Measurements from ENCODE around the gene AGK. TPM values are rescaled to one million over a fixed set of nuclear protein-coding genes. Genes with fewer than 3 reads are reported as not detected.

AGK gene, protein sequence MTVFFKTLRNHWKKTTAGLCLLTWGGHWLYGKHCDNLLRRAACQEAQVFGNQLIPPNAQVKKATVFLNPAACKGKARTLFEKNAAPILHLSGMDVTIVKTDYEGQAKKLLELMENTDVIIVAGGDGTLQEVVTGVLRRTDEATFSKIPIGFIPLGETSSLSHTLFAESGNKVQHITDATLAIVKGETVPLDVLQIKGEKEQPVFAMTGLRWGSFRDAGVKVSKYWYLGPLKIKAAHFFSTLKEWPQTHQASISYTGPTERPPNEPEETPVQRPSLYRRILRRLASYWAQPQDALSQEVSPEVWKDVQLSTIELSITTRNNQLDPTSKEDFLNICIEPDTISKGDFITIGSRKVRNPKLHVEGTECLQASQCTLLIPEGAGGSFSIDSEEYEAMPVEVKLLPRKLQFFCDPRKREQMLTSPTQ
- total RNA-seq (2014; rRNA removed; shearing (Covaris generic)): 36.6 and 43.2 TPM in 2 replicates

- DNase-seq (ENCODE audit: low spot score): peak; percentile 58
These were observed at the start of gene AGK for GRCh38 chr7:141551094-141551781. AGK (plus strand) TSS chr7:141551410; CDS start chr7:141555467, 4,057 bp downstream.

DNA sequence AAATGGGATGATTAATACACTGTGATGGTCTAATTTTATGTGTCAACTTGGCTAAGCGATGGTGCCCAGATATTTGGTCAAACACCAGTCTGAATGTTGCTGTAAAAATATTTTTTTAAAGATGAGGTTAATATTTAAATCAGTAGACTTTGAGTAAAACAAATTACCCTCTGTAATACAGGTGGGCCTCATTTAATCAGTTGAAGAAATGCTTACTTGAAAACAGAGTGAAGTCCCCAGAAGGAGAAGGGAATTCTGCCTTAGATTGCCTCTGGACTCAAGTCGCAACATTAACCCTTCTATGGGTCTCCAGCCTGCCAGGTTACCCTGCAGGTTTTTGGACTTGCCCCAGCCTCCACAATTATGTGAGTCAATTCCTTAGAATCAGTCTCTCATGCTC is 49.8 kb upstream of the AGK start:
- no peak for DNase-seq (ENCODE audit: low spot score)

GRCh38 chr7:141511316-141511675 is 39.9 kb upstream of the AGK start:
- no peak for DNase-seq (ENCODE audit: low spot score)

DNA sequence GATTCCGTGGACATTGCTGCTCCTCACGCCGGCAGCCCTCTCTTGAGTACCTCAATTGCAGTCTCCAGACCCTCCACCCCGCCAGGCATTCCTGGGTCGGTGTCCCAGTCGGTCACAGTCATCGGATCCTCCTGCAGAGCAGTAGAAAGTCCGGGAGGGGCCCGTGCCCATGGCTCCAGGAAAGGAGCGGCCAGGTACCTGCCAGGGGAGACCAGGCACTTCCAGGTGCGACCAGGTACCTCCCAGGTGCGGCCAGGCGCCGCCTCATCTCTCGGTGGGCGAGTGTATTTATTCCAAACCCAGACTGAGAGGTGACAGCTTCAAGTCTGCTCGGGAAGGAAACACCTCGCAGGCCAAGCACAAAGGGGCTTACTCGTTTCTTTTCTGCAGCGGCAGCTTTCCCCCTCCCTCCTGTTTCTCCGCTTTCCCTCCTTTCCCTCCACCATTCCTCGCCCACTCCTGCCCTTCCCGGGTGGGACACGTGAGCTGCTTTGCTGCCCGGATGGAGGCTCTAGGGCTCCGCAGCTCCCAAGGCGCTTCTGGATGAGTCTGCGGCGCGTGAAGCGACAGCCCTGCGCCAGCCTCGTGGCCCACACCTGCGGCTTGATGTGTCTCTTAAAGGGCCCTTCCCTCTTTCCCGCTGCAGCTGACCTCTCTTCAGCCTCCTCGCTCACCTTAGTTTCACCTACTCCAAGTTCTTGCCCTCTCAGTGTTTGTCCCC is 39.4 kb upstream of the AGK start:
- DNase-seq (ENCODE audit: low spot score): no peak

GRCh38 chr7:141512597-141512996 is 38.6 kb upstream of the AGK start:
- no peak for DNase-seq (ENCODE audit: low spot score)

GRCh38 chr7:141513720-141514119 is 37.5 kb upstream of the AGK start:
- DNase-seq (ENCODE audit: low spot score): no peak

GRCh38 chr7:141515941-141516340 is 35.3 kb upstream of the AGK start:
- no peak for DNase-seq (ENCODE audit: low spot score)

- DNase-seq (ENCODE audit: low spot score): no peak
These were observed 31.6 kb upstream of the AGK start for GRCh38 chr7:141519623-141520022.

DNA sequence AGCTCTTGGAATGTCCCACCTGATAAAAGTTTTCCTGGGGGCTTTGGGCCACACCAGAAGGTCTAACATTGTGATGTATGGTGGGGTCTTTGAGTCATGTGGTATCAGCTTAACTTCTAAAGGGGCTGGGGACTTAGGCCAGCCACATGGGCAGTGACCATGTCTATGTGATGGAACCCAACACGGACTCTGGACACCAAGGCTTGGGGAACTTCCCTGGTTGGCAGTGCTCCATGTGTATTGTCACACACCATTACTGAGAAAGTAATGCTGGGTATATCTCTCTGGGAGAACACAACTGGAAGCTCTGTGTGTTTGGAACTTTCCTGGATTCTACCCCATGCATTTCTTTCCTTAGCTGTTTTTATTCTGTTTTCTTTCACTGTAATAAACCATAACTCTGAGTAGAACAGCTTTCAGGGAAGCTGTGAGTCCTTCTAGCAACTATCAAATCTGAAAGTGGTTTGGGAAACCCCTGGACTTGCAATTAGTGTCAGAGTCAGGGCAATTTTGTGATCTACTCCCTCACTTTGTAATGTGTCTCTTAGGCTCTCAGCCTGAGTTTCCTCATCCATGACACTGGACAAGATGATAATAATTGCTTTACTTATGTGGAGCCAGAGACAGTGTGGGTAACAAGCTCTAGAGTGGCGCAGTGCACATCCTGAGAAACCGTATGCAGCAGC is 28.4 kb upstream of the AGK start:
- DNase-seq (ENCODE audit: low spot score): no peak

DNA sequence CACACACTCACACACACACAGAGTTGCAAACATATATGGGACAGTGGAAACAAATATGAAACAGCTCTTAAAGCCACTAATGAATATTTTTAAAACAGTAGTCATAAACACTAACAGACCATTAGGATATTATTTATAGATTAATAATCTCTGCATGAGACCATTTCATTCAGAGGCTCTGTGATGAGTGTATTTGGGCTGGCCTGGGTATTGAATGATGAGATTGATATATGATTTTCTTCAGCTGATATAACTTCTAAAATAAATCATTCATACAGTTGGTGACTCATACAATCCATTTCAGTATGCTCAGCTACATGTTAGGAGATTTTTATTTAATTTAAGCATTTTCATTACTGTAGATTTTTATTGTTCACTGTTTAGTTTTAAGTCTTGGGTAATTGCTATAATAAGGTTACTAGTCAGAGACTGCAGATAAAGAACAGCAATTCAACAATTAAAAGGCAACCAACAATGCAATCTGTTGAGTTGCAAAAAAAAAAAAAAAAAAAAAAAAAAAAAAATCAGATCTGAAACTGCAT is 25.2 kb upstream of the AGK start:
- DNase-seq (ENCODE audit: low spot score): no peak

GRCh38 chr7:141527076-141527475 is 24.1 kb upstream of the AGK start:
- DNase-seq (ENCODE audit: low spot score): no peak

DNA sequence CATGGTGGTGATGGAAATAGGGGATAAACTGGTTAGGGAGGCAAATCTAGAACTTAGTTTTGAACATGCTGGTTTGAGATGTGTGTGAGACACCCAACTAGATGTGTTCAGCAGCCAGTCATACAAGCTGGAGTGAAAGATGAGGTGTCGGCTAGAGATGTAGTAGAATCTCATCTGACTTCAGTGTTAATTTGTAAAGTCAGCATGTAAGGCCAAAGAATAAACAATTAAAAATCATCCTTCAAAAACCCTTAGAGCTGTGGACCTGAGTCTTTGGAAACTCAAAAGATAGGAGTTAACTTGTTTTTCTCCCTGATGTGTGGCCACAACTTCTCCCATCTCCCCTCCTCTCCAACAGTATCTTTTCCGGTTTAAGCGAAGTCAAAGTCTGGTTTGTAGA is 22.8 kb upstream of the AGK start:
- DNase-seq (ENCODE audit: low spot score): no peak

- DNase-seq (ENCODE audit: low spot score): peak; percentile 69
These were observed 17.9 kb upstream of the AGK start for GRCh38 chr7:141533149-141533949.

DNA sequence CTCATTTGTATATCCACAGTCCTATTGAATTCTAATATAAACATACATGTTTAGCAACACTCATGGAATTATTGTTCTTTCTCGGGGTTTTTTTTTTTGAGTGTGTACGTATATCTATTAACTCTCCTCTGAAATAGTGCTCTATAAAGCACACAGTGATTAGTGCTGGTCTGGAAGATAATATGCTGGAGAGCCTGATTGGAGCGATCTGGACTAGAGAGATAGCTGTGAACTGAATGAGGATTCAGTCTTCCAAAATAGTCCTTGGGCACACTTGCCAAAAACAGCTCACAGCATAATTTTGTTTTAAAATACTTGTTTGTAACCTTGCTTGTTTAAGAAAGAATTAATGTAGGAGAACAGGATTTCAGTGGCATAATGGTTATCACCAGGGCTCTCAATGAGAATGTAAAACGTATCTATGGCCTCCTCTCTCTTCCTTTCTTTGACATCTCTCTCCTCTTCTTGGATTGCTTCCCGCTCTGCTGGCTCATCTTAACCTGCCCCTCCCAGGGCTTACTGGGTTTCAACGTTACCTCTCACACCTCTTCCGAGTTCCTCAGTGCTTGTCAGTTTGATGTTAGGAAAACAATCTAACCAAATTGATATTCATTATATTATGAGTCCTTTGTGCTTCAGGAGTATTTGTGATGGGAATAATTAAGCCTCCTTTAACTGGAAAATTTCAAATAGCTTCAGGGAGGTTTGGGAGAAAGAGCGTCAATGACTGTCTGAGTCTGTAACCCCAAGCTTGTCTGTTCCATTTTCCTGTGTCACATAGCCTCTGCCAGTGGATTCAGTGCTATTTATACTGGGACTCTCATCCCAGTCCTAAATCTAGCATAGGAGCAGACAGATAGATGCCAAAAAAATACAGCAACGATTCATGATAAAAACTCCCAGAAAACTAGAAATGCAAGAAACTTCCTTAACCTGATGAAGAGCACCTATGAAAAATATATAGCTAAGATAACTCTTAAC is 16.2 kb upstream of the AGK start:
- no peak for DNase-seq (ENCODE audit: low spot score)

DNA sequence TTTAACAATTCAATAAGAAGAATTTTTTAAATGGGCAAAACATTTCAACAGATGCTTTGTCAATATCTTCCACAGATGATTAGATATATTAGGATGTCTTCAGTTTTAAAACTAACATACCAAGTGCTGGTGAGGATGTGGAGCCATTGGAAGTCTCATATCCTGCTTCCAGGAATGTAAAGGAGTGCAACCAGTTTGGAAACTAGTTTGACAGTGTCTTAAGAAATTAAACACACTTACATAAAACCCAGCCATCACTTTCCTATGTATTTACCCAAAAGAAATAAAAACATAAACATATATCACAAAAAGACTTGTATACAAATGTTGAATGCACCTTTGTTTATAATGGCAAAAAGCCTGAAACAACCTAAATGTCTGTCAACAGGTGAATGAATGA is 13.3 kb upstream of the AGK start:
- DNase-seq (ENCODE audit: low spot score): no peak

GRCh38 chr7:141541375-141541774 is 9.8 kb upstream of the AGK start:
- no peak for DNase-seq (ENCODE audit: low spot score)

DNA sequence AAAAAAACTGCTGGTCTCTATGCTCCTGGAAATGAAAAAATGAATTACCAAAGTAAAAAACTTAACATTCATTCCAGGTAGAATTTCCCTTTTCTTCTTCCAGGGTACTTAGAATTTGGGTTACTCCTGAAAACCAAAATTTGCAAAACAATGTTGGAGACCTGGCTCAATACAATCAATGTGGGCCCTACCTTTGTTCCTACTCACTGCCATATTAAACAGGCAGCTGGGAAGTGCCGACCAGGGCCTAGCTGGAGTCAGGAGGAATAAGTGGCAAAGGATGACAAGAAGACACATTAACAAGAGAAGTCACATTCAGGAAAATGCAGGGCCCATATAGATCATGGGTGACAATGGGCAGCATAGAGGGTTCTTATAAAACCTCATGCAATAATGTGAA is 6.4 kb upstream of the AGK start:
- no peak for DNase-seq (ENCODE audit: low spot score)

DNA sequence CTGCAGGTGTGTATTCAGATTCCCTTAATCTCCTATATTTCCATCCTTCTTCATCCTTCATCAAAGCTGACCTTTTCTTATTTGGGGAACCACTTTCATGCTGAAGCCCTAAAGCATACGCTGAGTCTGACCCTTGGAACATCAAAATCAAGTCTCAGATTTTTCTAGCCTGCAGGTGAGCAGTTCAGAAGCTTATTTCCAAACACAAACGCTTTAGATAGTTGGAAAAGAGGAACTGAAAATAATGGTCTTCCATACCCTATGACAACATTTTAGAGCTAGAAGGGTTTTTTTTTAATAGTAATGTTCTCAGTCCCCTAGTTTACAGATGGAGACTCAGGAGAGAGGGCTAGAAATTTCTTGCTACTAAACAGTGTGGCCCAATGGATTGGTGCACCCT is 1.6 kb upstream of the AGK start:
- no peak for DNase-seq (ENCODE audit: low spot score)

DNA sequence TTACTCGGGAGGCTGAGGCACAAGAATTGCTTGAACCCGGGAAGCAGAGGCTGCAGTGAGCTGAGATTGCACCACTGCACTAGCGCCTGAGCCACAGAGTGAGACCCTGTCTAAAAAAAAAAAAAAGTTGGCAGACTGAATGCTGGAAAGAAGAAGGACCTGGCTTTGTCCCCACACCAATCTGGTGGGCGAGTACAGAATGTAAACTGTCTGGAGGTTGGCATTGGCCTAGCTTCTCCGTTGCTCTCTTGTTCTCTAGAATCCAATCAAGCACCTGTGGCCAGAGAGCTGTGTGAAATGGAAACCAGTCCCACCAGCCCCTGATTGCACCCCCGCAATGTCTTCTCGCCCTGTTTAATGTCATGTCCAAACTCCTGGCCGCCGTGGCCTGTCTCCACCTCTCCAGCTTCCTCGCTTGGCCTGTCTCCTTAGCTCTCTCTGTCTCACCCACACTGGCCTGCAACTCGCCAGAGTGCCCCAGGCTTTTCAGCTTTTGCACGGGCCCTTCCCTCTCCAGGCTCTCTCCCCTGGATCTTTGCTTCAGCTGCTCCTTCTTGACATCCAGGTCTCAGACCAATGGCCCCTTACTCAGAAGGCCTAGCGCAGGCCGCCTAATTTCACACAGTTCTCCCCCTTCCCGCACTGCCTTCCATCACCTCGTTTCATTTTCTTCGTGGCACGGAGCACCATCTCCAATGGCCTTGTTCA is 670 bp upstream of the AGK start:
- no peak for DNase-seq (ENCODE audit: low spot score)
